DMS114 treated with DMSO at 0.1 percent for 48 hours (cell line): ENCODE data around the gene SSBP4.
"Not testable (repeated sequence)": the region's sequence is repeated elsewhere in the genome, so short reads cannot be mapped to it uniquely, and the experiment has no call there.

Experiments used
- DNase-seq: peaks from one replicate; lab custom pipeline; 2025; ENCODE audit not compliant: unreplicated experiment; lab: John Stamatoyannopoulos, UW

Gene SSBP4

DNA sequence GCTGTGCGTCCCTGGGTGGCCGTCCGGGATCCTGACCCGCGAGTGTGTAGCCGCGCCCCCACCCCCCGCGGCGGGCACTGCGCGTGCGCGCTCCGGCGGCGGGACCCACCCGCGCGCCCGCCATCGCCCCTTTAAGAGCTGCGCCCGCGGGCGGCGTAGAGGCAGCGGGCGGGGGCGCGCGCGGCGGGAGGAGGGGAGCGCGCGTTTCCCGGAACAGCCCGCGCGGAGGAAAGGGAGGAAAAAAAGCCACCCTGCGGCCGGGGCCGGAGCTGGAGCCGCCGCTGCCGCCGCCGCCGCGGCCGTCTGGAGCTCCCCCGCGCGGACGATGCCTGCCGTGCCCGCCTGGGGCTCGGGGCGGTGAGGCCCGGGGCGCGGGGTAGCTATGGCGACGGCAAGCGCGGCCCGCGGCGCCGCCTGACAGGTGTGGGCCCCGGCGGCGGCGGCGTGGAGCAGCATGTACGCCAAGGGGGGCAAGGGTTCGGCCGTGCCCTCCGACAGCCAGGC is at the start of gene SSBP4:
Gene SSBP4 (plus strand): TSS at position 204 of the 504 bp plus-strand sequence. CDS start 251 bp downstream, at position 455.
- peak; percentile 55 for DNase-seq

GRCh38 chr19:18373407-18373891 is 45.7 kb upstream of the SSBP4 start:
- DNase-seq, result no peak

DNA sequence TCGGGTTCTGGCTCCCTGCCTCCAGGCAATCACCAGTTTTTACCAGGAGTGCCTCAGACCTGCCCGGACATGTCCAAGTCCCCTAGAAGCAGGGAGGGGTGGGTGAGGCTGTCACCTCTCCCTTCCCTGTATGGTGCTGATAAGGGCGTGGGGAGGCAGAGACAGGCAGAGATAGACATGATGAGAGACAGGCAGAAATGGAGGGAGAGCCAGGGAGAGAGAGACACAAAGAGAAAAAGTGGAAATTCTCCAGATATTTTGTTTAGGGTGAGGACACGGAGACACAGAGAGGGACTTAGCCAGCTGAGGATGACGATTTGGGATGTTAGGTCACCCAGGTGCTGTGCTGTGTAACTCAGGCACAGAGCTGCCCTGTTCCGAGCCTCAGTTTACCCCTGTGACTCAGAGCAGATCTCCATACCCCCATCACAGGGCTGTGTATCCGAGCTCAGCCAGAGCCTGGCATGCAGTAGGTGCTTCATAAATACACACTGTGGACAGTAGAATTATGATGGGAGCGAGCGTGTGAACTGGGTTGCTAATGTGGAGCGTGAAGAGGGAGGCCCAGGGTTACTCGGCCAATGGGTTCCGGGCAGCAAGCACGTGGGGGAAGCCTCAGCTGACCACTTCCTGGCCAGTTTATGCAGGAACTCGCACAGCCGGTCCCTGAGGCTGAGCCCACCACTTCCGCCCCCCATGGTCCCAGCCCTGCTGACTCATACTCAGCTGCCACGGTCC is 45.1 kb upstream of the SSBP4 start:
- no peak for DNase-seq

- DNase-seq, result no peak
Measured at GRCh38 chr19:18377026-18377425, 42.2 kb upstream of the SSBP4 start.

- DNase-seq, result no peak
Measured at GRCh38 chr19:18379803-18380747, 39.1 kb upstream of the SSBP4 start.

GRCh38 chr19:18380843-18381242 is 38.4 kb upstream of the SSBP4 start:
- no peak for DNase-seq

GRCh38 chr19:18383622-18384021 is 35.6 kb upstream of the SSBP4 start:
- DNase-seq, result not testable (repeated sequence)

- DNase-seq, result no peak
Measured at GRCh38 chr19:18384775-18385174, 34.4 kb upstream of the SSBP4 start.

DNA sequence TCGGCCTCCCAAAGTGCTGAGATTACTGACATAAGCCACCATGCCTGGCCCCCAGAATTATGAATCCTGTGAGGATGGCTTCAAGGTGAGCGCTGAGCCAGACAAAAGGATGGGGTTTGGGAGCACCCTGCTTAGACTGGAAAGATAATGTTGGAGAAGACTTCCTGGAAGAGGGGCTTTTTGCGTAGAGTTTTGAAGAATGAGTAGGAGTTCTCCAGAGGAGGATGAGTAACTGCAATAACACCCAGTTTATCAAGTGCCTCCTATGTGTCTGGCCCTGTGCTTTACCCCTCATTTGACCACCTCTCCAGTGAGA is 33.9 kb upstream of the SSBP4 start:
- DNase-seq, result no peak

GRCh38 chr19:18385675-18386542 is 33.3 kb upstream of the SSBP4 start, which contains the start of gene GDF15:
TSS of gene GDF15 (plus strand) at chr19:18386158. CDS start at chr19:18386190, 32 bp downstream.
- DNase-seq, result no peak

DNA sequence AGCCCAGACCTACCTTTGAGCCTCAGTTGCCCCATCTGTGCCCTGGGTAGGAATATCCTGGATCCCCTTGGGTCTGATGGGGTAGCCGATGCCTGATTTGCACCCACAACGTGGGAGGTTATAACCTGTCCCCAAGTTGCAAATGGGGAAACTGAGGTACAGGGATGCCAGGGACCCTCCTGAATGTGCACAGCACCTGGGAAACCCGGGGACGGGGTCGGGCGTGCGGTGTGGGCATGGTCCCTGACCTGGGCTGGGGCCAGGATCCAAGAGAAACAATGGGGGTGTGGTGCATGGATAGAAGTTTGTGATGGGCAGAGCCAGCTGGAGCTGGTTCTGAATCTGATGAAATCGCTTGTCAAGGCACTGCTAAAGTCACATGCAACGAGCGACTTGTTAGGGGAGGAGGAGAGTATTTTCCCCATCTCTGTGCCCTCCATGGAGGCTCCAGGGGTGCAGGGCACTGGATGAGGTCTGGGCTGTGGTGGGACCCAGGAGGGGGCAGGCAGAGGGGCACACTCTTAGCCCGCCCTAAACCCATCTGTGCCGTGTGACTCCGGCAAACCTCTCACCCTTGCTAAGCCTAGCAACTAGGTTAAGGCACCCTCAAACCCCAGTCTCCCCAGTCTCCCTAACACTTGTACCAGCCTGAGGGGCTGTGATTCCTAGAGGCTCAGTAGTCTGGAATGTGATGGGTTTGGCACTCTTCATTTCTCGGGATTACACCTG is 32.5 kb upstream of the SSBP4 start:
- no peak for DNase-seq

GRCh38 chr19:18388100-18388959 is 30.9 kb upstream of the SSBP4 start:
- DNase-seq, result peak; percentile 58

DNA sequence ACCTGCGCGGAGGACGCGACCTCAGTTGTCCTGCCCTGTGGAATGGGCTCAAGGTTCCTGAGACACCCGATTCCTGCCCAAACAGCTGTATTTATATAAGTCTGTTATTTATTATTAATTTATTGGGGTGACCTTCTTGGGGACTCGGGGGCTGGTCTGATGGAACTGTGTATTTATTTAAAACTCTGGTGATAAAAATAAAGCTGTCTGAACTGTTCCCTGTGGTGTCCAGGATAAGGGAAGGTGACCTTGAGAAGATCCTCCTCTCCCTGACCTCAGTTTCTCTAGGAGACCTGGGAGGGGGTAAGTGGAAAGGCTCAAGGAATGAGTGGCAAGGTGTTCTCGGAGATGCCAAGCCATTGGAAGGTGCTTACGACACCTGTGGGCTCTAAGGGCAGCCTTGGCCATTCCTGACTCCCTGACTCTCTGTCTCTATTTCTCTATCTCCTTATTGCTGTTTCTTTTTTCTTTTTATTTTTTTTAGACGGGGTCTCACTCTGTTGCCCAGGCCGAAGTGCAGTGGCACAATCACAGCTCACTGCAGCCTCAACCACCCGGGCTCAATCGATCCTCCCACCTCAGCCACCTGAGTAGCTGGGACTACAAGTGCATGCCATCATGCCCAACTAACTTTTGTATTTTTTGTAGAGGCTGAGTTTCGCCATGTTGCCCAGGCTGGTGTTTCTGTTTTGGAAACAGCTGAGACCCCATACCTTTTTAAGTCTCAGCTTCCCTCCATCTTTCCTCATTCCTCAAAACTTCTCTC is 30.1 kb upstream of the SSBP4 start:
- DNase-seq, result no peak

- no peak for DNase-seq
Measured at GRCh38 chr19:18389726-18390064, 29.5 kb upstream of the SSBP4 start.

- DNase-seq, result no peak
Measured at GRCh38 chr19:18390065-18390907, 28.9 kb upstream of the SSBP4 start.

DNA sequence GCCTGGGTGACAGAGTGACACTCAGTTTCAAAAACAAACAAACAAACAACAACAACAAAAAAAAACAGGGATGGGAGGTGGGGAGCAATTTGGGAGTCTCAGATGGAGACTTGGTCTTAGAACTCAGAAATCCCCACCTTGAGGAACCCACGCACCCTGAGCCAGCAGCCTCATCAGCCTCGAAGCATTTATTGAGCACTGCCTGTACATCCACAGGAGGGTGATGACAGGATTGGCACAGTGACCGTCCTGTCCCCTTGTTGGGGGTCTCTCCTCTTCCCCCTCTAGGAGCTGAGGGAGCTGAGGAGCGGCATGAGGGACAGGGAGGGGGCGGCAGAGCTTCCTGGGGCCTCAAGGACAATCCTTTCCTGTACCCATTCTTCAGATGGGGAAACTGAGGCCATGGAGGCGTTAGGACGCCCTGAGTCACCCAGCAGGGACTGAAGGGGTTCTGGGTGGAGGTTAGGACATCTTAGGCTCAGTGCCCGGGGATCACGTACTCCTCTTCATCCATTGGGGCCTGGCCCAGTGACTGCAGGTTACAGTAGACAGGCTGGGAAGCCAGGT is 27.6 kb upstream of the SSBP4 start:
- DNase-seq, result no peak

GRCh38 chr19:18392417-18392816 is 26.8 kb upstream of the SSBP4 start:
- DNase-seq, result no peak
